Left cardiac atrium (tissue), 4 donors: ENCODE data around the gene RBL1. TPM values are rescaled to one million over a fixed set of nuclear protein-coding genes. Genes with fewer than 3 reads are reported as not detected.

Source experiments
- ATAC-seq, 2 donors: fragments of 200-7000 bp; cut with Tn5 transposase; one replicate each; pipeline ENCODE4 v1.9.1; 2020; ENCODE audit warnings: mild to moderate bottlenecking in 2 of 2, moderate library complexity in 2 of 2
- DNase-seq: peaks from one replicate; pipeline ENCODE4 v3.0.0-alpha.2; 2020
- intact Hi-C, 2 donors: fragments of 100-400 bp; cut with DNase I; formaldehyde crosslinking; loops; one replicate each; pipeline versions ENCODE4 v1.14.1 to v1.15.1; 2022 to 2023
- total RNA-seq, 2 donors: library from RNA; stranded (reverse); fragmentation: NEBNext Ultra II Directional; extraction: Animal tissue kit (Norgen Biotek cat#: 25700); gene quantifications; one replicate each; pipeline ENCODE4 v1.2.1, GENCODE V29; 2021
- donor health status: DM: no; HTN: yes; CAD: no.
- donor health status: DM: no; HTN: yes; CAD: no; lungs with severe emphysema.
- donor health status: DM: yes; HTN: yes; CAD: no.
- donor health status: Dilated cardiomyopathy.

Gene RBL1
- total RNA-seq, 2 donors from 2014 or later: 3.8 to 6.0 TPM

GRCh38 chr20:36959242-36959641 lies 136.6 kb downstream of the RBL1 start:
- DNase-seq: no peak
- intact Hi-C loops: no loop called here
- no peak for ATAC-seq

DNA sequence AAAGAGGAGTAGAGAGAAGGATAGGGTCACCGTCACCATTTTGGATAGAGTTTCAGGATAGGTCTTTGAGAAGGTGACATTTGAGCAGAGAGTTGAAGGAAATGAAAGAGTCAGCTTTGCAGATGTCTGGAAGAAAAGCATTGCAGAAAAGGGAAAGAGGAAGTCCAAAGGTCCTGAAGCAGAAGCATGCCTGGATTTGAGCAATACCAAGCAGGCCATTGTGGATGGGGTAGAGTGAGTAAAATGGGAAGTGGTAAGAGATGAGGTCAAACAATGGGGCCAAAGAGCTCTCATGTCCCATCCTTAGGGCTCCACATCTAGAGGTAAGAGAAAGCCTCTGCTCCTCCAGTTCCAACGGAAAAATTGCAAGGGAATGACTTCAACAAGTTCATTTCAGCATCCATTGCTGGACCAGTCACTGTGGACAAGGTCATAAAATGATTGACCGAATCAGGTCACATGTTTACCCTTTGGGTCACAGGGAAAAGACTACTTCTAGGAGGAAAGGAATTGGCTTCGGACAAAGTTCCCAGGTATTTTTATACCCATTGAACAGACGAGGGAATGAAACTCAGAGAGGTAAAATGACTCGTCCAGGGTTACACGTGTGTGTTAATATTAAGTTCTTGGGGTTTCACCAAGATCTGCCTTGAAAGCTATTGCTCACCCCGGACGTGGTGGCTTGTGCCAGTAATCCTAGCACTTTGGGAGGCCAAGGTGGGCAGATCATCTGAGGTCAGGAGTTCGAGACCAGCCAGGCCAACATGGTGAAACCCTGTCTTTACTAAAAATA lies 137.7 kb downstream of the RBL1 start:
- intact Hi-C loops: no loop called here
- ATAC-seq: peak; percentile 59 to 72
- DNase-seq: no peak

GRCh38 chr20:36956674-36957073 lies 139.1 kb downstream of the RBL1 start:
- DNase-seq (no peak), ATAC-seq (no peak)
- intact Hi-C loops: no loop called here

- ATAC-seq: no peak
- DNase-seq: no peak
- intact Hi-C loops: no loop called here
Measured at GRCh38 chr20:36956016-36956415, 139.8 kb downstream of the RBL1 start.

GRCh38 chr20:36951979-36952738 lies 143.6 kb downstream of the RBL1 start:
- no peak for ATAC-seq
- intact Hi-C loops: no loop called here
- DNase-seq: no peak

DNA sequence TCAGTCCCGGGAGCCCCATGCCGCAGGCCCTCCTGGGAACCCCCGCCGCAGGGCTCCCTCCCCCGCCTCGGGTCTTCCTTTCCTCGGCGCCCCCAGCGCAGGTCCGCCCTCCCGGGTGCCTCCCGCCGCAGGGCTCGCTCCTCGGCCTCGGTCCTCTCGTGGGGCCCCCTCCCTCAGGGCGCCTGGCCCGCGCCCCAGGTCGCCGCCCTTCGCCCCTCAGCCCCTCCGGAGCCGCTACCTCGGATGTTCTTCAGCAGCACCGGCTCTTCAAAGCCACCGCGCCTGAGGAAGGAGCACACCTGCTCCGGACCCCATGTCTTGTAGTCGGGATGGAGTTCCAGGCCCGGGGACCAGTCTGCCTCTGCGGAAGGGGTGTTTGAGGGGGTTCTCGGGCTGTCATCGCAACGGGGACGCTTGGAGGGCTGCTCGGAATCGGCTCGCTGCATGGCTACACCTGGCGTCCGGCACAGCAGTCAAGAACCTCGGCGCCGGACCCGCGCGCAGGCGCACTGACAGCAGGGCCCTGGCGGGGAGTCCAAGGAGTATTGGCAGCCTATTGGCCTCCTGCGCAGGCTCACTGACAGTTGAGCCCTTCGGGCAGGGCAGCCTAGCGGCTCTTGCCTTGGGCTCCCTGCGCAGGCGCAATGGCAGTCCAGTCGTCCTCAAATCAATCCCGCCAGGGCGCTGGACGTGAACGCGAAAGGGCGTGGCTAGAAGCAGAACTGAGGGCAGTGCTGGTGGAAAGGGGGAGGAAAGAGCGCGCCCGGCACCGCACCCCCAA lies 144.4 kb downstream of the RBL1 start, which contains the start of gene SAMHD1:
Gene SAMHD1, minus strand, starts transcription at position 511 of the 781 bp plus-strand sequence. Its CDS starts 65 bp downstream, at position 446.
- intact Hi-C loops: no loop called here
- ATAC-seq: peak; percentile 97 to 98
- peak; percentile 97 for DNase-seq

- intact Hi-C loops: no loop called here
- DNase-seq (peak; percentile 45), ATAC-seq (peak; percentile 6 to 33)
Measured at GRCh38 chr20:36950414-36951197, 145.2 kb downstream of the RBL1 start.

Other genes starting within 250 kb of the RBL1 start
- gene TLDC2, start 219.9 kb downstream of the RBL1 start, total RNA-seq: under 1 TPM in 1 of 2 donors, not detected in 1; 0.18 TPM
- gene SAMHD1, start 144.3 kb downstream of the RBL1 start, total RNA-seq: 100 to 1,000 TPM; 110 to 113 TPM
- gene RPN2, start 83.3 kb upstream of the RBL1 start, total RNA-seq: 100 to 1,000 TPM; 118 to 142 TPM
- gene MROH8, start 83.6 kb upstream of the RBL1 start, total RNA-seq: 1 to 10 TPM; 4.8 to 6.8 TPM
- 10 to 100 TPM in 1 of 2 donors, 1 to 10 TPM in 1; 4.2 to 10.7 TPM for gene GHRH, start 165.8 kb upstream of the RBL1 start, total RNA-seq
- 10 to 100 TPM; 24.0 TPM for gene MANBAL, start 193.7 kb upstream of the RBL1 start, total RNA-seq